NCI-H1092 treated with DMSO at 0.1 percent for 48 hours (cell line): ENCODE data around the gene FNDC10.

Experiments used
- DNase-seq: peaks from one replicate; lab custom pipeline; 2025; lab: John Stamatoyannopoulos, UW

The FNDC10 gene

GRCh38 chr1:1627829-1628753, 28.2 kb upstream of the FNDC10 start:
- DNase-seq = no peak

- DNase-seq = no peak
These were observed 27.4 kb upstream of the FNDC10 start for GRCh38 chr1:1627261-1627828.

GRCh38 chr1:1626207-1627141, 26.5 kb upstream of the FNDC10 start:
- DNase-seq = no peak

- no peak for DNase-seq
These were observed 25.9 kb upstream of the FNDC10 start for GRCh38 chr1:1625824-1626206.

- no peak for DNase-seq
These were observed 25.5 kb upstream of the FNDC10 start for GRCh38 chr1:1625404-1625775.

GRCh38 chr1:1624443-1625403, 24.8 kb upstream of the FNDC10 start:
- DNase-seq = no peak

GRCh38 chr1:1623631-1624442, 23.9 kb upstream of the FNDC10 start:
- no peak for DNase-seq

- DNase-seq = no peak
These were observed 23.3 kb upstream of the FNDC10 start for GRCh38 chr1:1623181-1623630.

- no peak for DNase-seq
These were observed 22.8 kb upstream of the FNDC10 start for GRCh38 chr1:1622788-1623094.

GRCh38 chr1:1622010-1622787, 22.3 kb upstream of the FNDC10 start:
- DNase-seq = no peak

- DNase-seq = no peak
These were observed 21.5 kb upstream of the FNDC10 start for GRCh38 chr1:1621173-1622009.

- DNase-seq = no peak
These were observed 20.7 kb upstream of the FNDC10 start for GRCh38 chr1:1620433-1621139.

- DNase-seq = no peak
These were observed 20.0 kb upstream of the FNDC10 start for GRCh38 chr1:1619917-1620361.

GRCh38 chr1:1618396-1619068, 18.6 kb upstream of the FNDC10 start:
- no peak for DNase-seq

- DNase-seq = no peak
These were observed 18.0 kb upstream of the FNDC10 start for GRCh38 chr1:1617925-1618324.

- no peak for DNase-seq
These were observed 17.6 kb upstream of the FNDC10 start for GRCh38 chr1:1617516-1617915.

- DNase-seq = no peak
These were observed 16.9 kb upstream of the FNDC10 start for GRCh38 chr1:1616838-1617237.
